Measurements from ENCODE around the gene PHETA2.
"Not testable (repeated sequence)": the region's sequence is repeated elsewhere in the genome, so short reads cannot be mapped to it uniquely, and the experiment has no call there.

Gene PHETA2

GRCh38 chr22:42069801-42070516 is 4.1 kb upstream of the PHETA2 start:
- DNase-seq (ENCODE audit: low read depth): no peak

GRCh38 chr22:42070517-42071422 is 3.3 kb upstream of the PHETA2 start, which contains the start of gene NAGA:
NAGA (minus strand) TSS chr22:42070812; CDS start chr22:42070297, 515 bp downstream.
- DNase-seq (ENCODE audit: low read depth): peak; percentile 99

- not testable (repeated sequence) for DNase-seq (ENCODE audit: low read depth)
Measured at GRCh38 chr22:42071508-42071907, 2.5 kb upstream of the PHETA2 start.

- DNase-seq (ENCODE audit: low read depth): no peak
Measured at GRCh38 chr22:42072606-42073330, 1.3 kb upstream of the PHETA2 start.

- DNase-seq (ENCODE audit: low read depth): no peak
Measured at GRCh38 chr22:42073621-42074041, 417 bp upstream of the PHETA2 start.

- no peak for DNase-seq (ENCODE audit: low read depth)
Measured at GRCh38 chr22:42074846-42075676, 1.0 kb downstream of the PHETA2 start.

GRCh38 chr22:42076764-42077485 is 2.9 kb downstream of the PHETA2 start:
- no peak for DNase-seq (ENCODE audit: low read depth)

GRCh38 chr22:42077486-42078125 is 3.6 kb downstream of the PHETA2 start:
- DNase-seq (ENCODE audit: low read depth): no peak

- DNase-seq (ENCODE audit: low read depth): peak; percentile 28
Measured at GRCh38 chr22:42078469-42079318, 4.6 kb downstream of the PHETA2 start.

- DNase-seq (ENCODE audit: low read depth): peak; percentile 98
Measured at GRCh38 chr22:42079319-42080251, 5.5 kb downstream of the PHETA2 start, which contains the start of gene SMDT1. SMDT1 (plus strand) TSS chr22:42079700; CDS start chr22:42079769, 69 bp downstream.

- peak; percentile 52 for DNase-seq (ENCODE audit: low read depth)
Measured at GRCh38 chr22:42080287-42080686, 6.2 kb downstream of the PHETA2 start.

- DNase-seq (ENCODE audit: low read depth): no peak
Measured at GRCh38 chr22:42083119-42083518, 9.1 kb downstream of the PHETA2 start.

GRCh38 chr22:42084874-42085273 is 10.8 kb downstream of the PHETA2 start:
- DNase-seq (ENCODE audit: low read depth): no peak

GRCh38 chr22:42086051-42086450 is 12.0 kb downstream of the PHETA2 start:
- DNase-seq (ENCODE audit: low read depth): no peak

- peak; percentile 99 for DNase-seq (ENCODE audit: low read depth)
Measured at GRCh38 chr22:42090596-42091454, 16.8 kb downstream of the PHETA2 start, which contains the start of gene NDUFA6. NDUFA6 (minus strand) TSS chr22:42090772; CDS start chr22:42090744, 28 bp downstream.

- DNase-seq (ENCODE audit: low read depth): no peak
Measured at GRCh38 chr22:42091455-42091782, 17.4 kb downstream of the PHETA2 start.

GRCh38 chr22:42101199-42101598 is 27.2 kb downstream of the PHETA2 start:
- DNase-seq (ENCODE audit: low read depth): no peak
